ENCODE results near the gene PRAMEF26.
"Not testable (repeated sequence)": the region's sequence is repeated elsewhere in the genome, so short reads cannot be mapped to it uniquely, and the experiment has no call there.

PRAMEF26 gene
- total RNA-seq: 0 reads per million in 2 experiments

DNA sequence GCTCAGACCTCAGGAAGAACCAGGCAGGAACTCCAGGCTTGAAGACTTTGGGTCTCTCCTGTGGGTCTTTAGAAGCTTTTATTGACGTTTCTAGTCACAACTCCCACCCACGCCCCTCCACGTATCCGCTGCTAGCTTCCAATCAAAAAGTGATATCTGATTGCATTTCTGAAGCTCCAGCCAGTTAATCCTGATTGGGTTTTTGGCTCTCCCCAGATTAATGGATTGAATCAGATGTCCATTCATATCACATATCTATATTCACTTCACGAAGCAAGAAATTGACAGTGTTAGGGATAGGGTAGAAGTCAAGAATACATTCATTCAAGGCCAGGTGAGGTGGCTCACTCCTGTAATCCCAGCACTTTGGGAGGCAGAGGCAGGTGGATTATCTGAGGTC lies at the start of gene PRAMEF26:
PRAMEF26 (minus strand) TSS at position 101 of the 400 bp plus-strand sequence. CDS start 2,914 bp downstream, outside the sequence.
- DNase-seq (ENCODE audit: low read depth): not testable (repeated sequence)

- not testable (repeated sequence) for DNase-seq (ENCODE audit: low read depth)
Observed at GRCh38 chr1:13201309-13201708, 45.5 kb upstream of the PRAMEF26 start, which contains the start of gene PRAMEF13. Gene PRAMEF13 (minus strand): TSS chr1:13201409. CDS start chr1:13199589, 1,820 bp downstream.

GRCh38 chr1:13171548-13171947 lies 15.7 kb upstream of the PRAMEF26 start, which contains the start of gene PRAMEF9:
Gene PRAMEF9 (plus strand): TSS chr1:13171848. CDS start chr1:13175281, 3,433 bp downstream.
- DNase-seq (ENCODE audit: low read depth): not testable (repeated sequence)

GRCh38 chr1:13165531-13165930 lies 9.7 kb upstream of the PRAMEF26 start, which contains the start of gene HNRNPCL4:
Gene HNRNPCL4 (minus strand): TSS chr1:13165631. CDS start chr1:13165467, 164 bp downstream.
- DNase-seq (ENCODE audit: low read depth): not testable (repeated sequence)

- not testable (repeated sequence) for DNase-seq (ENCODE audit: low read depth)
Observed at GRCh38 chr1:13116754-13117153, 39.1 kb downstream of the PRAMEF26 start, which contains the start of gene HNRNPCL2. Gene HNRNPCL2 (minus strand): TSS chr1:13116854. CDS start chr1:13116400, 454 bp downstream.

Data from T follicular helper cell (primary cell).